ENCODE results near the gene NCKAP5L.
"Not testable (repeated sequence)": the region's sequence is repeated elsewhere in the genome, so short reads cannot be mapped to it uniquely, and the experiment has no call there.

Gene NCKAP5L, protein sequence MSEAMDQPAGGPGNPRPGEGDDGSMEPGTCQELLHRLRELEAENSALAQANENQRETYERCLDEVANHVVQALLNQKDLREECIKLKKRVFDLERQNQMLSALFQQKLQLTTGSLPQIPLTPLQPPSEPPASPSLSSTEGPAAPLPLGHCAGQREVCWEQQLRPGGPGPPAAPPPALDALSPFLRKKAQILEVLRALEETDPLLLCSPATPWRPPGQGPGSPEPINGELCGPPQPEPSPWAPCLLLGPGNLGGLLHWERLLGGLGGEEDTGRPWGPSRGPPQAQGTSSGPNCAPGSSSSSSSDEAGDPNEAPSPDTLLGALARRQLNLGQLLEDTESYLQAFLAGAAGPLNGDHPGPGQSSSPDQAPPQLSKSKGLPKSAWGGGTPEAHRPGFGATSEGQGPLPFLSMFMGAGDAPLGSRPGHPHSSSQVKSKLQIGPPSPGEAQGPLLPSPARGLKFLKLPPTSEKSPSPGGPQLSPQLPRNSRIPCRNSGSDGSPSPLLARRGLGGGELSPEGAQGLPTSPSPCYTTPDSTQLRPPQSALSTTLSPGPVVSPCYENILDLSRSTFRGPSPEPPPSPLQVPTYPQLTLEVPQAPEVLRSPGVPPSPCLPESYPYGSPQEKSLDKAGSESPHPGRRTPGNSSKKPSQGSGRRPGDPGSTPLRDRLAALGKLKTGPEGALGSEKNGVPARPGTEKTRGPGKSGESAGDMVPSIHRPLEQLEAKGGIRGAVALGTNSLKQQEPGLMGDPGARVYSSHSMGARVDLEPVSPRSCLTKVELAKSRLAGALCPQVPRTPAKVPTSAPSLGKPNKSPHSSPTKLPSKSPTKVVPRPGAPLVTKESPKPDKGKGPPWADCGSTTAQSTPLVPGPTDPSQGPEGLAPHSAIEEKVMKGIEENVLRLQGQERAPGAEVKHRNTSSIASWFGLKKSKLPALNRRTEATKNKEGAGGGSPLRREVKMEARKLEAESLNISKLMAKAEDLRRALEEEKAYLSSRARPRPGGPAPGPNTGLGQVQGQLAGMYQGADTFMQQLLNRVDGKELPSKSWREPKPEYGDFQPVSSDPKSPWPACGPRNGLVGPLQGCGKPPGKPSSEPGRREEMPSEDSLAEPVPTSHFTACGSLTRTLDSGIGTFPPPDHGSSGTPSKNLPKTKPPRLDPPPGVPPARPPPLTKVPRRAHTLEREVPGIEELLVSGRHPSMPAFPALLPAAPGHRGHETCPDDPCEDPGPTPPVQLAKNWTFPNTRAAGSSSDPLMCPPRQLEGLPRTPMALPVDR (N-terminal part only)

GRCh38 chr12:49828133-49829091 is at the start of gene NCKAP5L:
TSS of gene NCKAP5L (minus strand) at chr12:49828413. CDS start at chr12:49804044, 24,369 bp downstream.
- DNase-seq, result peak; percentile 92

- DNase-seq, result no peak
Measured at GRCh38 chr12:49877066-49877465, 48.9 kb upstream of the NCKAP5L start.

GRCh38 chr12:49876070-49876469 is 47.9 kb upstream of the NCKAP5L start:
- no peak for DNase-seq

GRCh38 chr12:49875115-49875720 is 47.0 kb upstream of the NCKAP5L start:
- no peak for DNase-seq

DNA sequence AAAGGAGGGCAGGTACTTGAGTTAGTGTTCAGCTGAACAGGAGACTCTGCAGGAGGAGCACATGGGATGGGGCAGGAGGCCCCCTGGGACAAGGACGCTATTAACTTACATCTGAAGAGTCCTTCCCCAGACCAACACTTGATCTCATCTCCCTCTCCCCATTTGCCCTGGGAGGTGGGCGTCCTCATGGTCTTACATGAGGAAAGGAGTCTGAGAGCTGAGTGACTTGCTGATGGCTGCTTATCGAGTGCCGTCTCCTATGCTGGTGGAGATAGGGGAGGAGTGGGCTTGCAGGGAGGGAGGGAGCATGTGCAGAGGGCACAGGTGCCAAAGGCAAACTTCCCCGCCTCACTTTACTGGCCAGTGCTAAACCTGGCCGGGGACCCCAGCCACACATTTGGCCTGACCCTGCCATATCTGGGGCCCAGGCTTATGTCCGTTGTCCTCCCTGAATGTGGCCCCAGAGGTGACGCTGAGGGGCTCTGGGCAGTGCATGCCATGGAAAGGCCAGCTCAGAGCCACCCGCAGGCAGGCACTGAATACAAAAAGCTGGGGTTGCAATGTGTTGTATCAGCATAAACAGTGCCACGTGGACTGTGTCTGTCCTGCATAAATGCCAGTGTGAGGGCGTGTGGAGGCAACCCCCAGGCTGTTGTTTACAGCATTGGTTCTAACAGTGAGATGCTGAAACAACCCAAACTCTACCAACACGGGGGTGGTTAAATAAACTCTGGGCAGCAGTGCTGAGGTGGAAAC is 46.1 kb upstream of the NCKAP5L start:
- no peak for DNase-seq

DNA sequence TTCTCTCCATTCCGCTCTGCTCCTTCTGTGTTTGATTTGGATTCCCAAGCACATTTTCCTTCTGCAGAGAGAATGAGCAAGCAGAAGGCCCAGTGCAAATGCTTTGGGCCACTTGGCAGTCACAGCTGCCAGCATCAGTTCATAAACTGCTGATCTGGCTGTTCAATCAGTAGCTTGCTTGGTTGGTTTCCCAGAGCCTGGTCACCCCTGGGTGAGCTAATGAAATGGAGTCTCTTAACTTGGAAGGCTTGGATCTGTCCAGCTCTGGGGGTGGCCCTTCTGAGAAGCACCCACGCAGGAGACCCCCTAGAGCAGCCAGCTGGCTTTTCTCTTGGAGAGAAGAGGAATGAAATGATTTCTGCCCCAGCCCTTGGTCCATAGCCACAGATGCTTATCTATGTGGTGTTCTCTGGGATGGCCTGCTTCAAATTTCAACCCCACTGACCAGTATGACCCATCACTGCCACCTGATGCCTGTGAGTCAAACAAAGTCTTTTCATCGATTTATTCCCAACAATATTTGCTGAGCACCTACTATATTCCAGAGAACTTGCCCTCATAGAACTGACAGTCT is 45.2 kb upstream of the NCKAP5L start:
- DNase-seq, result no peak

DNA sequence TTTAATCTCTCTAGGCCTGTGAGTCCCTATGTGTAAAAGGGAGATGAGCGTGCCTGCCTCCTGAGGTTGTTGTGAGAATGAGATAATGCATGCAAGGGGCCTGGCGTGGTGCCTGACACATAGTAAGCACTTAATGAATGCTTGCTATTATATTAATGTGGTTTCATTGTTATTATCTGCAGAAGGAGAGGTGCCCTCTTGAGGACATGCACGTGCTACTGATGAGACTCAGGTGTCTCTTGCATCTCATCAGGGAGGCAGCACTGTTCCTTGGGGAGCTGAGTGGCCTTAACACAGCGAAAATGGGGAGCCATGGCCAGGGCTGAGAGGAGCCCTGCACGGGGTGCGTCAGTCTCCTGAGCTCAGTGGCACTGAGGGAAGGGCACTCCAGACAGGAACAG is 44.6 kb upstream of the NCKAP5L start:
- peak; percentile 90 for DNase-seq

DNA sequence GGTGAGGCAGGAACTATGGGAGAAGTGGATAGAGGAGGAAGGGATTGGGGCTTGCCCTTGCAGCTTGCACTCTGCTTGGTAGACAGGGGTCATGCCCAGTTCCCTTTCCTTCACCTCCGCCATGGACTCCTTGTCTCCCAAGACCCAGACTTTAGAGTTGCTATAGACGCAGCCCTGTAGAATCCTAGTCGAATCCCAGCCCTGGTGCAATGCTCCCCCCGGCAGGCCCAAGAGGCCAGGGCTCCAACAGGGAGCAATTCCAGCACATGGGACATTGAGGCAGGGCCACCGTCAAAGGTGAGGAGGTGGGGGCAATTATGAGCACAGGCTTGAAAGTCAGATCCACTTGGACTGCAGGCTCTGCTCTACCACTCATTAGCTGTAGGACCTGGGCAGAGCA is 44.2 kb upstream of the NCKAP5L start:
- DNase-seq, result no peak

GRCh38 chr12:49871811-49872251 is 43.6 kb upstream of the NCKAP5L start:
- not testable (repeated sequence) for DNase-seq

GRCh38 chr12:49871263-49871561 is 43.0 kb upstream of the NCKAP5L start:
- no peak for DNase-seq

GRCh38 chr12:49870501-49871262 is 42.5 kb upstream of the NCKAP5L start:
- DNase-seq, result no peak

DNA sequence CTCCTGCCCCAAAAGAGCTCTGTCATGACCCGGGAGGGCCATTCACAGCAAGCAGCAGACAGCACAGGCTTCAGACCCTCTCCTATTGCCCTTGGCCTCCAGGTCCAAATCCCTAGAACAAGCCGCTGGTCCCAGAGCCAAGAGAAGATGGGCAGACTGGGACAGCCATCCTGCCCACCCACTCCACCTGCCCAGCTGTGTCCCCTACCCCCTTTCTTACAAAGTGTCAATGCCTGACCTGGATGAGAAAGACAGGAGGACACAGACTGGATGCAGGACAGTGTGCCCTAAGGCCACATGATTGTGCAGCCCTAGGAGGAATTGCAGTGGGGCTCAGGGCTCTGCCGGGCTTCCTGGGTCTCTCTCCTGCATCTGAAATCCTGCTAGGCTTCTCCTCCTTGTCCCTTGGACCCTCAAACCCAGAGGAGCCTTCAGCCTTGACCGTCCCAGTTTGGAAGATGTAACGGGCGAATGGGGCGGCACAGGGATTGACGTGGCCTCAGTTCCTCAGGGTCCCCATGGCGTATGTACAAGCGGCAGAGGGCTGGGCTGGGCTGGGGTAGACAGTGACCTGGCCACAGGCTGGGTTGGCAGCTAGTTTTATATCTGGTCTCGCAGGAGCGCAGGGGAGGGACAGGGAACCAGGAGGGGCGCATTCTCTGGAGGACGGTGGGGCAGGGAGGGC is 41.7 kb upstream of the NCKAP5L start:
- no peak for DNase-seq

DNA sequence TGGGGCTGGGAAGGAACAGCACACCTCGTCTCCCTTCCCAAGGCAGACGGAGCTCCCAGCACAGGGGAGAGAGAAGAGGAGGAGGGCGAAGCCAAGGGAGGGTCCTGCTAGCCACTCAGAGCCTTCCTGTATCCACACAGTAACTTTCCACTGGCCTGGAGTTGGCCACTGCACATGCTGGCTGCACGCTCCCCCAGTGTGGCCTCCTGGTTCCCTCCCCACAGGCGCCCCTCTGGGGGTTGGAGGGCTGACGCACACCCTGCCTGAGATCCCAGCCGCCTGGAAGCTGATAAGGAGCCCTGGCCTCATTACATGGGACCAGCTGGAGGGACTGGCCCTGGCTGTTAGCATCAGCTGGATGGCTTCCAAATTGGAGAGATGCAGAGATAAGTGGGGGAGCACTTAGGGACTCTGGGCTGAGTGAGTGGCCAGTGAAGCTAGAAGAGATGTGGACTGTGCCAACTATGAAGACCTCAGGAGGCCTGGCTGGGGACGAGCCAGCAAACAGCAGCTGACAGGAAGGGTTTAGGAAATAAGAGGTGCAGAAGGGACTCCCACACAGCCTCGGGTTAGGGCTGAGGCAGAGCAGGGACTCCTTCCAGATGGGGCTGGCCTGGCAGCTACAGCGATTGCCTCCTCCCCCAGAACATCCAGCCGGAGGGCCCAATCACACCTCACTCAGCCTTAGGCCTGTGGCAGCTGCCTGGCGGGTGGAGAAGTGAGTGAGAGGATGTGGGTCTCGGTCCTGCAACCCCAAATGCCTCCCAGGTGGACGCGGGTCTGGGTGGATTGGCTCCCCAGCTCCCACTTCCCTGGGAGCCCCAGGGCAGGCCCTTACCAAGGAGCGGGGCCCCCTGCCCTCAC is 41.0 kb upstream of the NCKAP5L start:
- peak; percentile 93 for DNase-seq

DNA sequence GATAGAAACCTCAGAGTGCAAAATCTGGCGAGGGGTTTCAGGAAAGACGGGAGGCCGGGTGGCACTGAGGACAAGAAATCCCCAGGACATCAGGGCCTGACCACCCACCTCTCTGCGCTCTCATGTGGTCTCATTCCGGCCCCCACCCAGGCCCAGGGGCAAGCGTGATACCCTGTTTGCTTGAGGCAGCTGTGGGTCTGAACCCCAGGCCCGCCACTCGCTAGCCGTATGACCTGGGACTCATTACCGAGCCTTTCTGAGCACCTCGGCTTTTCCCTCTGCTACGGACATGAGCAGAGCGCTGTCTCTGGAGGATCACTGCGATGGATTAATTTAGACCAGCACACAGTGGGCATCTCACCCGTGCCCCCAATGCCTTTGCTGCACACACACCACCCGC is 40.2 kb upstream of the NCKAP5L start:
- DNase-seq, result no peak

- no peak for DNase-seq
Measured at GRCh38 chr12:49867570-49868341, 39.5 kb upstream of the NCKAP5L start.

GRCh38 chr12:49866859-49867569 is 38.8 kb upstream of the NCKAP5L start:
- DNase-seq, result peak; percentile 75

DNA sequence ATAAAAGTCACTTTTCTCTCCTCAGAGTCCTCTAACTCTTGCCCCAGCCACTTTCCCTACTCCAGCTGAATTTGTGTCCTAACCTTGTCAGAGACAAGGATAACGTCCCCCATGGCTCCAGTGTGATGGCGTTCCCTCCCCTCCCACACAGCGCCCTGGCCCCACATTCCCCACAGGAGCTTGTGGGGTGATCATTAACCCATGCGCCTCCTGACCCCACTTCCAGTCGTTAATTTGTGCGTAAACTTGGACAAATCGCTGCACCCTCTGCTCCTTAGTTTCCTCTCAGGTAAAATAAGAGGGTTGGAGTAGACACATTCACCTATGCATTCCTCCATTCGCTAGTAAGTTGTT is 37.5 kb upstream of the NCKAP5L start:
- DNase-seq, result no peak
